ENCODE measurements around the gene SEMA6C. TPM values are rescaled to one million over a fixed set of nuclear protein-coding genes. Genes with fewer than 3 reads are reported as not detected.

SEMA6C gene
- total RNA-seq, 2 donors from 2014 or later, result 1.9 to 4.3 TPM

GRCh38 chr1:151085953-151086559, 60.4 kb downstream of the SEMA6C start:
- Mint-ChIP-seq H3K4me3 (no peak overlapping the region), H3K4me1 (ENCODE audit: low read depth) (no peaks in the 10 kb centered on the region), H3K9me3 (no peaks in the 10 kb centered on the region), H3K36me3 (ENCODE audit: insufficient read depth in 2 of 2) (no peaks in the 10 kb centered on the region), H3K27me3 (ENCODE audit: low read depth) (no peaks in the 10 kb centered on the region), H3K27ac (no peak overlapping the region)
- DNase-seq (no peak), ATAC-seq (replicated peaks in 1 of 2) (no peak)

Other genes starting within 250 kb of the SEMA6C start
- 10 to 100 TPM; 60.4 to 70.1 TPM for gene SETDB1, start 220.3 kb downstream of the SEMA6C start, total RNA-seq
- gene CERS2, start 171.8 kb downstream of the SEMA6C start, total RNA-seq, result 100 to 1,000 TPM; 184 to 185 TPM
- under 1 TPM in 1 of 2 donors, not detected in 1; 0.21 TPM for gene ANXA9, start 164.3 kb downstream of the SEMA6C start, total RNA-seq
- gene MINDY1, start 139.7 kb downstream of the SEMA6C start, total RNA-seq, result 10 to 100 TPM; 10.9 to 11.9 TPM
- gene PRUNE1, start 138.2 kb downstream of the SEMA6C start, total RNA-seq, result 10 to 100 TPM; 18.1 to 20.1 TPM
- 1 to 10 TPM; 2.8 to 5.3 TPM for gene BNIPL, start 110.0 kb downstream of the SEMA6C start, total RNA-seq
- gene C1orf56, start 98.9 kb downstream of the SEMA6C start, total RNA-seq, result 1 to 10 TPM; 2.1 to 3.1 TPM
- 100 to 1,000 TPM; 210 to 220 TPM for gene CDC42SE1, start 87.0 kb downstream of the SEMA6C start, total RNA-seq
- 1 to 10 TPM; 5.3 to 5.6 TPM for gene MLLT11, start 86.2 kb downstream of the SEMA6C start, total RNA-seq
- gene GABPB2, start 75.9 kb downstream of the SEMA6C start, total RNA-seq, result 10 to 100 TPM; 22.7 to 29.1 TPM
- gene TNFAIP8L2, start 10.0 kb upstream of the SEMA6C start, total RNA-seq, result 10 to 100 TPM; 14.7 to 17.1 TPM
- 1 to 10 TPM; 5.2 to 6.1 TPM for gene LYSMD1, start 19.3 kb upstream of the SEMA6C start, total RNA-seq
- gene SCNM1, start 19.5 kb upstream of the SEMA6C start, total RNA-seq, result 100 to 1,000 TPM in 1 of 2 donors, 10 to 100 TPM in 1; 87.1 to 103 TPM
- 1 to 10 TPM; 1.8 to 3.2 TPM for gene TMOD4, start 29.4 kb upstream of the SEMA6C start, total RNA-seq
- gene VPS72, start 43.6 kb upstream of the SEMA6C start, total RNA-seq, result 10 to 100 TPM; 77.8 to 94.1 TPM
- 10 to 100 TPM; 77.5 to 80.3 TPM for gene PIP5K1A, start 51.9 kb upstream of the SEMA6C start, total RNA-seq
- gene PSMD4, start 108.1 kb upstream of the SEMA6C start, total RNA-seq, result 100 to 1,000 TPM; 168 to 205 TPM
- gene ZNF687, start 135.7 kb upstream of the SEMA6C start, total RNA-seq, result 10 to 100 TPM; 39.9 to 40.3 TPM
- 10 to 100 TPM; 64.8 to 71.4 TPM for gene PI4KB, start 180.8 kb upstream of the SEMA6C start, total RNA-seq
- 10 to 100 TPM; 67.6 to 95.4 TPM for gene RFX5, start 200.6 kb upstream of the SEMA6C start, total RNA-seq
- not detected for gene SELENBP1, start 226.1 kb upstream of the SEMA6C start, total RNA-seq

Measured in activated T-cell treated with anti-CD3 and anti-CD28 coated beads, Interleukin-2, amount 50 U/mL, for 72 hours (primary cell).